Right atrium auricular region (tissue), 2 donors: ENCODE results near the gene ELMOD1. TPM values are rescaled to one million over a fixed set of nuclear protein-coding genes. Genes with fewer than 3 reads are reported as not detected.
A peak's percentile ranks its signal among the peaks of the same experiment; 100 is the strongest.
"Not testable (repeated sequence)": the region's sequence is repeated elsewhere in the genome, so short reads cannot be mapped to it uniquely, and the experiment has no call there.

Experiments used
- DNase-seq: peaks from one replicate; pipeline ENCODE4 v3.0.0-alpha.2; 2019; ENCODE audit warnings: low spot score
- H3K27ac ChIP-seq, 2 donors: fragments of 200-600 bp; sonication (generic); 1 replicate in 1 of 2; 2 replicates in 1 of 2; pipeline ENCODE4 v1.5.1; 2016 to 2019
- H3K27me3 ChIP-seq, 2 donors: fragments of 200-600 bp; sonication (generic); one replicate each; pipeline versions ENCODE4 v1.5.1 to v1.6.0; 2017 to 2019
- H3K36me3 ChIP-seq: fragments of 200-600 bp; sonication (generic); one replicate; pipeline ENCODE4 v1.5.1; 2016
- H3K4me1 ChIP-seq, 2 donors: fragments of 200-600 bp; sonication (generic); one replicate each; pipeline versions ENCODE4 v1.5.1 to v1.6.0; 2017 to 2019
- H3K4me3 ChIP-seq, 2 donors: fragments of 200-600 bp; sonication (generic); 1 replicate in 1 of 2; 2 replicates in 1 of 2; pipeline ENCODE4 v1.5.1; 2017 to 2019; ENCODE audit warnings: mild to moderate bottlenecking in 1 of 2, moderate library complexity in 1 of 2
- H3K9me3 ChIP-seq, 2 donors: fragments of 200-600 bp; sonication (generic); one replicate each; pipeline ENCODE4 v1.5.1; 2019
- CTCF ChIP-seq, 2 donors: fragments of 200-600 bp; sonication (generic); IDR thresholded peaks; one replicate each; pipeline ENCODE4 v1.5.1; 2019; ENCODE audit warnings: antibody characterized with exemption in 2 of 2
- total RNA-seq, 2 donors: library from RNA; depleted of rRNA; stranded (reverse); fragments of >200 nt; gene quantifications; one replicate each; pipeline ENCODE4 v1.1.0, GENCODE V29; 2016

The ELMOD1 gene
- total RNA-seq, 2 donors from 2014 or later: 4.2 to 10.4 TPM

GRCh38 chr11:107565219-107565937 is 25.6 kb upstream of the ELMOD1 start, which contains the start of gene ALKBH8:
Gene ALKBH8, minus strand, starts transcription at chr11:107565735. Its CDS starts 4,842 bp downstream, at chr11:107560893.
- Histone ChIP-seq H3K9me3 (no peaks in the 10 kb centered on the region), H3K4me1 (peaks cover 0 to 26% of the 10 kb centered on the region in 2 donors), H3K27ac (peak within 1 kb of the TSS; percentile 77 to 88), H3K27me3 (no peaks in the 10 kb centered on the region), H3K36me3 (no peaks in the 10 kb centered on the region), H3K4me3 (peak within 1 kb of the TSS; percentile 70 to 96)
- DNase-seq: peak; percentile 82
- TF ChIP-seq CTCF (IDR thresholded peaks at IDR 0.05): peak in 1 of 2 donors; percentile 37

GRCh38 chr11:107565955-107566501 is 24.9 kb upstream of the ELMOD1 start:
- not testable (repeated sequence) for H3K36me3 ChIP-seq, H3K9me3 ChIP-seq, DNase-seq, H3K27me3 ChIP-seq
- peak overlapping the region; percentile 70 to 96 for H3K4me3 ChIP-seq
- H3K27ac ChIP-seq: peak overlapping the region; percentile 77 to 88
- peaks cover 0 to 26% of the 10 kb centered on the region in 2 donors for H3K4me1 ChIP-seq

- H3K27me3 ChIP-seq: no peaks in the 10 kb centered on the region
- no peak for TF ChIP-seq CTCF (IDR thresholded peaks at IDR 0.05)
- no peaks in the 10 kb centered on the region for H3K9me3 ChIP-seq
- no peak overlapping the region for H3K4me3 ChIP-seq
- H3K36me3 ChIP-seq: no peaks in the 10 kb centered on the region
- no peak overlapping the region for H3K27ac ChIP-seq
- DNase-seq: no peak
- H3K4me1 ChIP-seq: peaks cover 0 to 26% of the 10 kb centered on the region in 2 donors
Observed at GRCh38 chr11:107566569-107566968, 24.4 kb upstream of the ELMOD1 start.

- H3K36me3 ChIP-seq: no peaks in the 10 kb centered on the region
- H3K27ac ChIP-seq: no peak overlapping the region
- H3K4me3 ChIP-seq: no peak overlapping the region
- H3K27me3 ChIP-seq: no peaks in the 10 kb centered on the region
- H3K4me1 ChIP-seq: peaks cover 0 to 25% of the 10 kb centered on the region in 2 donors
- no peak for TF ChIP-seq CTCF (IDR thresholded peaks at IDR 0.05)
- DNase-seq: no peak
- H3K9me3 ChIP-seq: no peaks in the 10 kb centered on the region
Observed at GRCh38 chr11:107567739-107568335, 23.1 kb upstream of the ELMOD1 start.

- no peak overlapping the region for H3K27ac ChIP-seq
- no peaks in the 10 kb centered on the region for H3K36me3 ChIP-seq
- H3K4me1 ChIP-seq: peaks cover 0 to 5% of the 10 kb centered on the region in 2 donors
- no peaks in the 10 kb centered on the region for H3K9me3 ChIP-seq
- TF ChIP-seq CTCF (IDR thresholded peaks at IDR 0.05): no peak
- DNase-seq: no peak
- no peaks in the 10 kb centered on the region for H3K27me3 ChIP-seq
- H3K4me3 ChIP-seq: no peak overlapping the region
Observed at GRCh38 chr11:107570015-107570414, 20.9 kb upstream of the ELMOD1 start.

- no peak for DNase-seq
- no peaks in the 10 kb centered on the region for H3K4me1 ChIP-seq
- no peak overlapping the region for H3K27ac ChIP-seq
- no peak overlapping the region for H3K4me3 ChIP-seq
- no peaks in the 10 kb centered on the region for H3K27me3 ChIP-seq
- no peak for TF ChIP-seq CTCF (IDR thresholded peaks at IDR 0.05)
- H3K36me3 ChIP-seq: no peaks in the 10 kb centered on the region
- H3K9me3 ChIP-seq: no peaks in the 10 kb centered on the region
Observed at GRCh38 chr11:107573438-107573837, 17.5 kb upstream of the ELMOD1 start.
